ENCODE results near the gene RGL1. TPM values are rescaled to one million over a fixed set of nuclear protein-coding genes. Genes with fewer than 3 reads are reported as not detected.

Gene RGL1
- total RNA-seq, 1 donor from 2014 or later, result 68.1 TPM

DNA sequence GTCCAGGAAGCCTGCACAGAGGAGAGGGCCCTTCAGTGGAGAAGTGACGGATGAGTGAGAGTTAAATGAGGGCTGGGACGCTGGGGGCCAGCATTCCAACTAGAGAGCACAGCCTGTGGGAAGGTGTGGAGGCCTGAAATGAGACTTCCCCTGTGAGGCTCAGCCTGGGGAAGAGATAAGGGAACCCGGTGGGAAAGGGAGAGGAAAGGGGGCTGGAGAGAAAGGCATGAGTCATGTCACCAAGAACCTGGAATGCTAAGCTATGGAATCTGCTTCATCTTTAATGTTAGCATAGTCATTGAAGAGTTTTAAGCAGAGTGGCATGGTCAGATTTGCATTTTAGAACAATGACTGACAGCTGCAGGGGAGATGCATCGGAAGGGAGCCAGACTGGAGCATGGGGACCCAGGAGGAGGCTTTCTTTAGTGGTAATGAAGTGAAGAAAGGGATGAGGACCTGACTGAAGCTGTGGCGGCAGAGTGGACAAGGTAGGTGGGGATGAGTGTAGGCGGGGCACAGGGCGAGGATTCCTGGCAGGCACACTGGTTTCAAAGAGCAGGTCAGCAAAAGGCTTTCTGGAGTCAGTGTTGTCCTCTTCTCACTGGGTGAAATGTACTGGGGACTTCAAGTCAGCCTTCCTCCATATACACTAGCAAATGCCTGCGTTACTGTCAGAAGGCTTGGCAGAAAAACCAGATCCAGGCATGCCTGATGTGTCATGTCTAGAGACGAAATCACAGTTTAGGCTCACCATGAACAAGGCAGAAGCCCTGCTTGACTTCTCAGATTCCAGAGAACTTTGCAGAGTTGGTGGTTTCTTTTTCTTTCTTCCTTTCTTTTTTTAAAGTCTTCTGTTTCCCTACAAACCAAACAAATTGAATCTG is 8.0 kb downstream of the RGL1 start:
- peak overlapping the region; percentile 86 for H3K27ac Mint-ChIP-seq (ENCODE audit: unreplicated experiment)
- no peak for DNase-seq (ENCODE audit: extremely low spot score, unreplicated experiment)
- peaks cover 94% of the 10 kb centered on the region for H3K4me1 Mint-ChIP-seq (ENCODE audit: unreplicated experiment)
- H3K4me3 Mint-ChIP-seq (ENCODE audit: unreplicated experiment), result peak overlapping the region; percentile 23
- H3K27me3 Mint-ChIP-seq (ENCODE audit: unreplicated experiment), result no peaks in the 10 kb centered on the region
- peaks cover 31% of the 10 kb centered on the region for H3K36me3 Mint-ChIP-seq (ENCODE audit: unreplicated experiment)
- no peaks in the 10 kb centered on the region for H3K9me3 Mint-ChIP-seq (ENCODE audit: unreplicated experiment)
- TF ChIP-seq, protein P1, sequence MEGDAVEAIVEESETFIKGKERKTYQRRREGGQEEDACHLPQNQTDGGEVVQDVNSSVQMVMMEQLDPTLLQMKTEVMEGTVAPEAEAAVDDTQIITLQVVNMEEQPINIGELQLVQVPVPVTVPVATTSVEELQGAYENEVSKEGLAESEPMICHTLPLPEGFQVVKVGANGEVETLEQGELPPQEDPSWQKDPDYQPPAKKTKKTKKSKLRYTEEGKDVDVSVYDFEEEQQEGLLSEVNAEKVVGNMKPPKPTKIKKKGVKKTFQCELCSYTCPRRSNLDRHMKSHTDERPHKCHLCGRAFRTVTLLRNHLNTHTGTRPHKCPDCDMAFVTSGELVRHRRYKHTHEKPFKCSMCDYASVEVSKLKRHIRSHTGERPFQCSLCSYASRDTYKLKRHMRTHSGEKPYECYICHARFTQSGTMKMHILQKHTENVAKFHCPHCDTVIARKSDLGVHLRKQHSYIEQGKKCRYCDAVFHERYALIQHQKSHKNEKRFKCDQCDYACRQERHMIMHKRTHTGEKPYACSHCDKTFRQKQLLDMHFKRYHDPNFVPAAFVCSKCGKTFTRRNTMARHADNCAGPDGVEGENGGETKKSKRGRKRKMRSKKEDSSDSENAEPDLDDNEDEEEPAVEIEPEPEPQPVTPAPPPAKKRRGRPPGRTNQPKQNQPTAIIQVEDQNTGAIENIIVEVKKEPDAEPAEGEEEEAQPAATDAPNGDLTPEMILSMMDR (IDR thresholded peaks at IDR 0.05), result no peak

DNA sequence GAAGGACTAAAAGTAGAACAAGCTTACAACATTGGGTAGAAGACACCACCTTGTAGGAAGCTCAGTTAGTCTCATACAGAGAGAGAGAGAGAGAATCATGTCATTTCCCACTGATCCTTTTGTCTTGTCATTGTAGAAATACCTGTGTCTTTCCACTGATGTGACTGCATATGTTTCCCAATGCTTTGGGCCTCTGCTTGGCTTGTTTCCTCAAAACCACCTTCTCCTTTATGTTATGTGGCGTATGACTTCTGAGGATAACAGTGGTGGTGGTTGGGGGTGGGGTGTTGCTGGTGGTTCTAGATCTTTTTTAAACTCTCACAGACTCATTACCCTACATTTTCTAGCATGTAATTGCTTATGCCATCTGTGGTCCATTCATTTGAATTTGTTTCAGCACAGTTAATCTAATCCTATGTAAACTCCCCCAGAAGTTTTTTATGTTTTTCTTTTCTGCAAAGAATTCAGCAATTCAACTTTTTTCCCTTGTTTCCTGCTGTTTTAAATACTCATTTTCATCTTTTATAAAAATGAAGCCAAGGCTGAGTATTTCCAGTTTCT is 9.3 kb downstream of the RGL1 start:
- DNase-seq (ENCODE audit: extremely low spot score, unreplicated experiment), result no peak
- H3K27me3 Mint-ChIP-seq (ENCODE audit: unreplicated experiment), result no peaks in the 10 kb centered on the region
- TF ChIP-seq, protein P1 (IDR thresholded peaks at IDR 0.05), result no peak
- peak overlapping the region; percentile 86 for H3K27ac Mint-ChIP-seq (ENCODE audit: unreplicated experiment)
- peaks cover 94% of the 10 kb centered on the region for H3K4me1 Mint-ChIP-seq (ENCODE audit: unreplicated experiment)
- peaks cover 21% of the 10 kb centered on the region for H3K36me3 Mint-ChIP-seq (ENCODE audit: unreplicated experiment)
- no peaks in the 10 kb centered on the region for H3K9me3 Mint-ChIP-seq (ENCODE audit: unreplicated experiment)
- H3K4me3 Mint-ChIP-seq (ENCODE audit: unreplicated experiment), result no peak overlapping the region

DNA sequence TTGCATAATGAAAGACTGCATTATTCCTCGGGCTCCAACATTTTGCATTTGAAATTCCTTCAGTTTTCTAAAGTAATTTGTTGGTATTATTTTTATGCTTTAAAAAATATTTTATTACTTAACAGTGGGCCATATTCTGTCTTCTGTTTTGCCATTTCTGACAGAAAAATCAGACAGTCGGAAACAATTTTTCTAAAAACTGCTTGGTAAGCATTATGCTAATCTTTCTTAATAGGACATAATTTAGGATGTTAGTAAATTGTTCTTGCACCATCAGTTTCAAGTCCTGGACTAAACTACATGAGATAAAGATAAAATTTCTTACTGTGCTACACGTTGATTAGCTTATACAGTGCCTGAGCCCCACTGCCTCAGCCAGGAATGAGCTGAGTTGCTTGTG is 11.2 kb downstream of the RGL1 start:
- peaks cover 86% of the 10 kb centered on the region for H3K4me1 Mint-ChIP-seq (ENCODE audit: unreplicated experiment)
- no peak overlapping the region for H3K4me3 Mint-ChIP-seq (ENCODE audit: unreplicated experiment)
- H3K27ac Mint-ChIP-seq (ENCODE audit: unreplicated experiment), result no peak overlapping the region
- TF ChIP-seq, protein P1 (IDR thresholded peaks at IDR 0.05), result no peak
- no peaks in the 10 kb centered on the region for H3K9me3 Mint-ChIP-seq (ENCODE audit: unreplicated experiment)
- no peak for DNase-seq (ENCODE audit: extremely low spot score, unreplicated experiment)
- H3K27me3 Mint-ChIP-seq (ENCODE audit: unreplicated experiment), result no peaks in the 10 kb centered on the region
- H3K36me3 Mint-ChIP-seq (ENCODE audit: unreplicated experiment), result peaks cover 15% of the 10 kb centered on the region

GRCh38 chr1:183817576-183818288 is 12.8 kb downstream of the RGL1 start:
- Mint-ChIP-seq H3K36me3 (ENCODE audit: unreplicated experiment) (peaks cover 17% of the 10 kb centered on the region), H3K9me3 (ENCODE audit: unreplicated experiment) (no peaks in the 10 kb centered on the region), H3K4me1 (ENCODE audit: unreplicated experiment) (peaks cover 88% of the 10 kb centered on the region), H3K27ac (ENCODE audit: unreplicated experiment) (peak overlapping the region; percentile 89), H3K4me3 (ENCODE audit: unreplicated experiment) (peak overlapping the region; percentile 50), H3K27me3 (ENCODE audit: unreplicated experiment) (no peaks in the 10 kb centered on the region)
- TF ChIP-seq, protein P1 (IDR thresholded peaks at IDR 0.05), result no peak
- no peak for DNase-seq (ENCODE audit: extremely low spot score, unreplicated experiment)

DNA sequence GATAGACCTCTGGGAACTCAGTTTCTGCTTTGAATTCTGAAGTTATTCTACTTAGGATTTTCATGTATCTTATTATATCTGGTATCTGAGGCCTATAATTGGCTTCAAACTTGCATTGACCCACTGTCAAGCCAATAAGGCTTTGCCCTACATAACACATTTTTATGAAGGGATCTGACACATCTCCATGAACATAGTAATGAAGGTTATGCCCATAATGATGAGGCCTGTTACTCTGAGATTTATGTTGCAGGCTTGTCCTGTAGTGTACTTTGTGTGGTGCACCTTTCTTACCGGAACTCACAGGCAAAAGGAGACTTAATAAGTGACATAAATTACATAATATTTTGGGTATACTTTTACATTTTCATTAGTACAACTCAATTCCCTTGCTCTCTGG is 14.1 kb downstream of the RGL1 start:
- peak overlapping the region; percentile 54 for H3K27ac Mint-ChIP-seq (ENCODE audit: unreplicated experiment)
- peaks cover 84% of the 10 kb centered on the region for H3K4me1 Mint-ChIP-seq (ENCODE audit: unreplicated experiment)
- TF ChIP-seq, protein P1 (IDR thresholded peaks at IDR 0.05), result no peak
- peaks cover 17% of the 10 kb centered on the region for H3K36me3 Mint-ChIP-seq (ENCODE audit: unreplicated experiment)
- H3K27me3 Mint-ChIP-seq (ENCODE audit: unreplicated experiment), result no peaks in the 10 kb centered on the region
- DNase-seq (ENCODE audit: extremely low spot score, unreplicated experiment), result no peak
- H3K4me3 Mint-ChIP-seq (ENCODE audit: unreplicated experiment), result no peak overlapping the region
- no peaks in the 10 kb centered on the region for H3K9me3 Mint-ChIP-seq (ENCODE audit: unreplicated experiment)

All from osteocyte (in vitro differentiated cells).